ENCODE data around the gene UTP25. TPM values are rescaled to one million over a fixed set of nuclear protein-coding genes. Genes with fewer than 3 reads are reported as not detected.

UTP25 gene
- total and polyA plus RNA-seq, 2 experiments from 2014 or later = 3.6 to 8.9 TPM

DNA sequence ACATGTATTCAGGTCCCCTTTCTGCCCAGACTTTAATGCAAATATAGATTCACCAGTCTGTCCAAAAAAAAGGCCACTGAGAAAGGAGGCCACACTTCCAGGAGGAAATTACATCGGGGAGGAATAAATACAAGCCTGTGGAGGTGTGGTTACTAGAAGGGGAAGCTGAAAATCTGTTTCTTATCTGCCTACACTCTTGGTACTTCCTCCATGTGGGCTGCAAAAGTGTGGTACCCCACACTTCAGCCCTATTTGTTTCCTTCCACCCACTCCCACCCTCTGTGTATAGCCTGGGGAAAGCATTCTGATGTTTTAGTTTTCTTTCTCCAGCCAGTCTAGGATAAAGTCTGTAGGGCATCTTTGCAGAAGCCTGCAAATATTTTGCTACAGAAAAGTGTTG, 38.4 kb downstream of the UTP25 start:
- H3K9me3 Mint-ChIP-seq = peaks cover 20% of the 10 kb centered on the region
- H3K36me3 Mint-ChIP-seq (ENCODE audit: low read depth) = peaks cover 4% of the 10 kb centered on the region; the same call in 2 of the 3 replicates
- ATAC-seq = no peak
- Histone ChIP-seq H3K4me1 (ENCODE audit: insufficient read depth) (peaks cover 34% of the 10 kb centered on the region), H3K4me3 (no peak overlapping the region), H3K27ac (ENCODE audit: low read depth) (no peak overlapping the region), H2AFZ (no peak overlapping the region), H3K36me3 (ENCODE audit: insufficient read depth) (peaks cover 5% of the 10 kb centered on the region; the same call in 1 of the 2 replicates), H3K27me3 (ENCODE audit: insufficient read depth) (no peaks in the 10 kb centered on the region), H3K79me2 (replicated peaks; ENCODE audit: insufficient read depth) (no peaks in the 10 kb centered on the region), H3F3A (replicated peaks; ENCODE audit: low read depth) (peaks cover 7% of the 10 kb centered on the region; the same call in 1 of the 2 replicates), H3K9me2 (ENCODE audit: insufficient read depth) (0 out of 2 replicates have a peak, but pooled peaks cover 3% of the 10 kb centered on the region), H3K4me2 (no peak overlapping the region), H4K20me1 (replicated peaks; ENCODE audit: insufficient read depth) (no peaks in the 10 kb centered on the region)
- H3K27ac Mint-ChIP-seq = no peak overlapping the region
- no peak for DNase-seq (ENCODE audit: low spot score)
- peaks cover 3% of the 10 kb centered on the region for H3K27me3 Mint-ChIP-seq (ENCODE audit: insufficient read depth, low read depth, poor library complexity)
- H3K4me1 Mint-ChIP-seq = peaks cover 28% of the 10 kb centered on the region
- TF ChIP-seq ZNF114 (CRISPR knock-in tag; IDR thresholded peaks at IDR 0.05) (no peak), POLR2AphosphoS5 (IDR thresholded peaks at IDR 0.05; ENCODE audit: low read depth) (no peak), ZNF331 (CRISPR knock-in tag; IDR thresholded peaks at IDR 0.05; ENCODE audit: low read depth) (no peak), STAT1 (IDR thresholded peaks at IDR 0.05; ENCODE audit: unreplicated experiment) (no peak), CREB1 (CRISPR knock-in tag; IDR thresholded peaks at IDR 0.05; ENCODE audit: low read depth) (no peak)
- TF ChIP-seq, protein P1, sequence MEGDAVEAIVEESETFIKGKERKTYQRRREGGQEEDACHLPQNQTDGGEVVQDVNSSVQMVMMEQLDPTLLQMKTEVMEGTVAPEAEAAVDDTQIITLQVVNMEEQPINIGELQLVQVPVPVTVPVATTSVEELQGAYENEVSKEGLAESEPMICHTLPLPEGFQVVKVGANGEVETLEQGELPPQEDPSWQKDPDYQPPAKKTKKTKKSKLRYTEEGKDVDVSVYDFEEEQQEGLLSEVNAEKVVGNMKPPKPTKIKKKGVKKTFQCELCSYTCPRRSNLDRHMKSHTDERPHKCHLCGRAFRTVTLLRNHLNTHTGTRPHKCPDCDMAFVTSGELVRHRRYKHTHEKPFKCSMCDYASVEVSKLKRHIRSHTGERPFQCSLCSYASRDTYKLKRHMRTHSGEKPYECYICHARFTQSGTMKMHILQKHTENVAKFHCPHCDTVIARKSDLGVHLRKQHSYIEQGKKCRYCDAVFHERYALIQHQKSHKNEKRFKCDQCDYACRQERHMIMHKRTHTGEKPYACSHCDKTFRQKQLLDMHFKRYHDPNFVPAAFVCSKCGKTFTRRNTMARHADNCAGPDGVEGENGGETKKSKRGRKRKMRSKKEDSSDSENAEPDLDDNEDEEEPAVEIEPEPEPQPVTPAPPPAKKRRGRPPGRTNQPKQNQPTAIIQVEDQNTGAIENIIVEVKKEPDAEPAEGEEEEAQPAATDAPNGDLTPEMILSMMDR (conservative IDR thresholded peaks at IDR 0.05; ENCODE audit: low read depth in 2 of 2) = no peak
- H3K4me3 Mint-ChIP-seq = no peak overlapping the region

DNA sequence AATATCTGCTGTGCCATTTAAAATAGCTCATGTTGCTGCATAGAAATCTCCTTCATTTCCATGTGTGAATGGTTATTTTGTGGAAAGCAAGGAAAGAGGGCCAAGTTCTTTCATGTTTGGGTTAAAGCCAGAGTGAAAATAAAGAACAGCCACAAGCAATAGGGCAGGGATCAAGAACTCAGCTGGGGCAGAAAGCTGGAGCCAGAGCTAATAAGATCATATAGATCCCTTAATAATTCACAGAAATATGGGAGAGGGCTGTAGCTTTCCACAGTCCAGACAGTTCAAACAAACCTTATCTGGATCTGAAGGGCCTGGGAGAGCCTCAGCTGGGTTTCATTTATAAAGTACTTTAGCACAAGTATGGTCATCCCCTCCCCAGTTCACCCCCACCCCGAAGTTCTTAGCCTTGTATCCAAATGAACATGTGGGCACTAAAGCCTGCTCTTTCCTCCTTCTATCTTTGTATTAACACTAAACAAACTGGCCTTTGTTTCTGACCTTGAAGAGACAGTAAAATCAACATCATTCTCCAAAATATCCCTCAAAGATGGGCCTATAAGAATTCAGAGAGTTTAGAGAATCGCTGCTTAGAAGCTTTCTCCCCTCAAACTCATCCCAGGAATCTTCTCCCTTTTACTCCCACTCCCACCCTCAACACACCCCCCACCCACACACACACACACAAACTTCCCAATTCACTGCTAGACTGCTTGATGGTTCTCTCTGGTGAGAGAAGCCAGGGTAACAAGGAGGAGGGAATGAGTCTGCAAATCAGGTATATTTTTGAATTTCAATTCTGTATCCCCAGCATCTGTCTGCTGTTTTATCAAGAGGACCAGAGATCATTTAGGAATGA, 41.7 kb downstream of the UTP25 start:
- H3K36me3 Mint-ChIP-seq (ENCODE audit: low read depth) = peaks cover 4% of the 10 kb centered on the region; the same call in 2 of the 3 replicates
- no peaks in the 10 kb centered on the region for H3K4me1 Mint-ChIP-seq
- no peak overlapping the region for H3K27ac Mint-ChIP-seq
- H3K27me3 Mint-ChIP-seq (ENCODE audit: insufficient read depth, low read depth, poor library complexity) = no peaks in the 10 kb centered on the region
- H2AFZ ChIP-seq = no peak overlapping the region
- H3K27ac ChIP-seq (ENCODE audit: low read depth) = no peak overlapping the region
- H4K20me1 ChIP-seq (replicated peaks; ENCODE audit: insufficient read depth) = no peaks in the 10 kb centered on the region
- peaks cover 5% of the 10 kb centered on the region; the same call in 1 of the 2 replicates for H3K36me3 ChIP-seq (ENCODE audit: insufficient read depth)
- no peaks in the 10 kb centered on the region for H3K27me3 ChIP-seq (ENCODE audit: insufficient read depth)
- no peak overlapping the region for H3K4me3 ChIP-seq
- H3K4me1 ChIP-seq (ENCODE audit: insufficient read depth) = peaks cover 1% of the 10 kb centered on the region; the same call in 1 of the 2 replicates
- no peak overlapping the region for H3K4me2 ChIP-seq
- H3K9me3 Mint-ChIP-seq = peaks cover 20% of the 10 kb centered on the region
- H3K4me3 Mint-ChIP-seq = no peak overlapping the region
- ATAC-seq = no peak
- no peak for DNase-seq (ENCODE audit: low spot score)
- H3F3A ChIP-seq (replicated peaks; ENCODE audit: low read depth) = no peaks in the 10 kb centered on the region
- no peaks in the 10 kb centered on the region for H3K79me2 ChIP-seq (replicated peaks; ENCODE audit: insufficient read depth)
- H3K9me2 ChIP-seq (ENCODE audit: insufficient read depth) = 0 out of 2 replicates have a peak, but pooled peaks cover 3% of the 10 kb centered on the region
- TF ChIP-seq REST (IDR thresholded peaks at IDR 0.05; ENCODE audit: unreplicated experiment) = no peak
- TF ChIP-seq, protein P2, sequence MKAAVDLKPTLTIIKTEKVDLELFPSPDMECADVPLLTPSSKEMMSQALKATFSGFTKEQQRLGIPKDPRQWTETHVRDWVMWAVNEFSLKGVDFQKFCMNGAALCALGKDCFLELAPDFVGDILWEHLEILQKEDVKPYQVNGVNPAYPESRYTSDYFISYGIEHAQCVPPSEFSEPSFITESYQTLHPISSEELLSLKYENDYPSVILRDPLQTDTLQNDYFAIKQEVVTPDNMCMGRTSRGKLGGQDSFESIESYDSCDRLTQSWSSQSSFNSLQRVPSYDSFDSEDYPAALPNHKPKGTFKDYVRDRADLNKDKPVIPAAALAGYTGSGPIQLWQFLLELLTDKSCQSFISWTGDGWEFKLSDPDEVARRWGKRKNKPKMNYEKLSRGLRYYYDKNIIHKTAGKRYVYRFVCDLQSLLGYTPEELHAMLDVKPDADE (IDR thresholded peaks at IDR 0.05) = no peak
